Hindlimb muscle (tissue), 1 donor: ENCODE data around the gene GABRB1. TPM values are rescaled to one million over a fixed set of nuclear protein-coding genes. Genes with fewer than 3 reads are reported as not detected.
A peak's percentile ranks its signal among the peaks of the same experiment; 100 is the strongest.

Experiments used
- DNase-seq: peaks from one replicate; pipeline ENCODE4 v3.0.0-alpha.2; 2013
- polyA plus RNA-seq: library from polyadenylated mRNA; unstranded; fragments of 120-200 nt; gene quantifications from one replicate; pipeline ENCODE4 v1.2.1, GENCODE V29; 2013; ENCODE audit not compliant: insufficient read length

GABRB1 gene
- not detected for polyA plus RNA-seq

- peak; percentile 23 for DNase-seq
Observed at GRCh38 chr4:47031011-47031678, at the start of gene GABRB1. TSS of gene GABRB1 (plus strand) at chr4:47031567.

GRCh38 chr4:46984781-46985180, 46.6 kb upstream of the GABRB1 start:
- DNase-seq = no peak

GRCh38 chr4:46986922-46987638, 44.3 kb upstream of the GABRB1 start:
- DNase-seq = no peak

GRCh38 chr4:46992338-46992737, 39.0 kb upstream of the GABRB1 start:
- no peak for DNase-seq

- DNase-seq = no peak
Observed at GRCh38 chr4:46993075-46994006, 38.0 kb upstream of the GABRB1 start, which contains the start of gene GABRA4. TSS of gene GABRA4 (minus strand) at chr4:46993581. CDS start at chr4:46993424, 157 bp downstream.

GRCh38 chr4:46994007-46994405, 37.4 kb upstream of the GABRB1 start:
- no peak for DNase-seq

GRCh38 chr4:46999566-46999965, 31.8 kb upstream of the GABRB1 start:
- no peak for DNase-seq

GRCh38 chr4:47000406-47000805, 31.0 kb upstream of the GABRB1 start:
- no peak for DNase-seq

GRCh38 chr4:47002580-47002979, 28.8 kb upstream of the GABRB1 start:
- no peak for DNase-seq

- no peak for DNase-seq
Observed at GRCh38 chr4:47010347-47010911, 20.9 kb upstream of the GABRB1 start.

- no peak for DNase-seq
Observed at GRCh38 chr4:47010912-47011446, 20.4 kb upstream of the GABRB1 start.

- DNase-seq = no peak
Observed at GRCh38 chr4:47012676-47013075, 18.7 kb upstream of the GABRB1 start.

GRCh38 chr4:47013373-47013772, 18.0 kb upstream of the GABRB1 start:
- no peak for DNase-seq

GRCh38 chr4:47017081-47017480, 14.3 kb upstream of the GABRB1 start:
- DNase-seq = no peak

GRCh38 chr4:47017494-47017893, 13.9 kb upstream of the GABRB1 start:
- DNase-seq = no peak

- no peak for DNase-seq
Observed at GRCh38 chr4:47031751-47032404, 511 bp downstream of the GABRB1 start.

- DNase-seq = peak; percentile 21
Observed at GRCh38 chr4:47032405-47033106, 1.2 kb downstream of the GABRB1 start.

- no peak for DNase-seq
Observed at GRCh38 chr4:47038263-47038662, 6.9 kb downstream of the GABRB1 start.

GRCh38 chr4:47040828-47041227, 9.5 kb downstream of the GABRB1 start:
- no peak for DNase-seq

GRCh38 chr4:47043821-47044220, 12.5 kb downstream of the GABRB1 start:
- DNase-seq = no peak

GRCh38 chr4:47045261-47045660, 13.9 kb downstream of the GABRB1 start:
- DNase-seq = no peak
